GM23248 (cell line): Measurements from ENCODE around the gene RSAD1. TPM values are rescaled to one million over a fixed set of nuclear protein-coding genes. Genes with fewer than 3 reads are reported as not detected.
A peak's percentile ranks its signal among the peaks of the same experiment; 100 is the strongest.

Source experiments
- DNase-seq: peaks from one replicate; pipeline ENCODE4 v3.0.0-alpha.2; 2015
- H2AFZ ChIP-seq: fragments of 200-600 bp; sonication (generic); 2 replicates; pipeline ENCODE4 v1.6.1; 2016; ENCODE audit warnings: antibody characterized with exemption
- H3F3A ChIP-seq: fragments of 200-600 bp; sonication (generic); 2 replicates; pipeline ENCODE4 v1.6.1; 2016; ENCODE audit warnings: mild to moderate bottlenecking, antibody characterized with exemption, mixed run types; ENCODE audit not compliant: insufficient read depth
- H3K27ac ChIP-seq: fragments of 200-600 bp; sonication (generic); 2 replicates; pipeline ENCODE4 v1.5.1; 2016; ENCODE audit warnings: mild to moderate bottlenecking
- H3K27me3 ChIP-seq: fragments of 200-600 bp; sonication (generic); replicated peaks from 2 replicates; pipeline ENCODE4 v1.6.1; 2016; ENCODE audit warnings: mild to moderate bottlenecking; ENCODE audit not compliant: insufficient read depth
- H3K36me3 ChIP-seq: fragments of 200-600 bp; sonication (generic); 2 replicates; pipeline ENCODE4 v1.6.1; 2016; ENCODE audit warnings: low read depth, mild to moderate bottlenecking
- H3K4me1 ChIP-seq: fragments of 200-600 bp; sonication (generic); 2 replicates; pipeline ENCODE4 v1.6.1; 2016; ENCODE audit warnings: mild to moderate bottlenecking; ENCODE audit not compliant: insufficient read depth
- H3K4me2 ChIP-seq: fragments of 200-600 bp; sonication (generic); one replicate; pipeline ENCODE4 v1.6.1; 2016; ENCODE audit warnings: mild to moderate bottlenecking; ENCODE audit not compliant: unreplicated experiment
- H3K4me3 ChIP-seq: fragments of 200-600 bp; sonication (generic); 2 replicates; pipeline ENCODE4 v1.5.1; 2016; ENCODE audit warnings: mild to moderate bottlenecking
- H3K79me2 ChIP-seq: fragments of 200-600 bp; sonication (generic); 2 replicates; pipeline ENCODE4 v1.6.1; 2016; ENCODE audit warnings: mild to moderate bottlenecking; ENCODE audit not compliant: insufficient read depth
- H3K9ac ChIP-seq: fragments of 200-600 bp; sonication (generic); 2 replicates; pipeline ENCODE4 v1.6.1; 2016; ENCODE audit warnings: mild to moderate bottlenecking
- H3K9me2 ChIP-seq: fragments of 200-600 bp; sonication (generic); 2 replicates; pipeline ENCODE4 v1.6.1; 2016; ENCODE audit warnings: mixed run types, mild to moderate bottlenecking, moderate library complexity; ENCODE audit not compliant: insufficient read depth
- H3K9me3 ChIP-seq: fragments of 200-600 bp; sonication (generic); one replicate; pipeline ENCODE4 v1.6.1; 2017; ENCODE audit warnings: low read depth
- H4K20me1 ChIP-seq: fragments of 200-600 bp; sonication (generic); 2 replicates; pipeline ENCODE4 v1.6.0; 2016; ENCODE audit not compliant: insufficient read depth
- EZH2 ChIP-seq: fragments of 200-600 bp; sonication (generic); IDR thresholded peaks from 2 replicates; pipeline ENCODE4 v1.6.1; 2018; ENCODE audit warnings: antibody characterized with exemption, mild to moderate bottlenecking; ENCODE audit not compliant: insufficient read depth, poor library complexity, severe bottlenecking
- EZH2phosphoT487 ChIP-seq: fragments of 200-600 bp; sonication (generic); IDR thresholded peaks from 2 replicates; pipeline ENCODE4 v1.6.1; 2018; ENCODE audit warnings: antibody characterized with exemption, moderate library complexity, mild to moderate bottlenecking, low read depth; ENCODE audit not compliant: insufficient read depth
- WGBS, 2 experiments: methylation state at CpG; one replicate each; pipeline ENCODE4 v1.1.6; 2015 to 2017; ENCODE audit warnings: low lambda C conversion rate in 2 of 2, low coverage in 1 of 2; ENCODE audit errors: missing lambda C conversion rate in 2 of 2; 5-methylcytosine and 5-hydroxymethylcytosine counted together
- in situ Hi-C: fragments of 300-500 bp; cut with MboI; formaldehyde crosslinking; loops from 2 replicates; pipeline ENCODE4 v1.15.0; 2020
- polyA plus RNA-seq: library from polyadenylated mRNA; unstranded; fragments of >200 nt; fragmentation: Nextera tagmentation; extraction: Ambion mirVana; gene quantifications from 2 replicates; pipeline ENCODE4 v1.2.1, GENCODE V29; 2016
- total RNA-seq: library from RNA; depleted of rRNA; stranded (reverse); fragments of >200 nt; shearing (Covaris generic); gene quantifications from 2 replicates; pipeline ENCODE4 v1.2.3, GENCODE V29; 2014

The RSAD1 gene
- total and polyA plus RNA-seq, 2 experiments from 2014 or later: 19.8 to 22.4 TPM

DNA sequence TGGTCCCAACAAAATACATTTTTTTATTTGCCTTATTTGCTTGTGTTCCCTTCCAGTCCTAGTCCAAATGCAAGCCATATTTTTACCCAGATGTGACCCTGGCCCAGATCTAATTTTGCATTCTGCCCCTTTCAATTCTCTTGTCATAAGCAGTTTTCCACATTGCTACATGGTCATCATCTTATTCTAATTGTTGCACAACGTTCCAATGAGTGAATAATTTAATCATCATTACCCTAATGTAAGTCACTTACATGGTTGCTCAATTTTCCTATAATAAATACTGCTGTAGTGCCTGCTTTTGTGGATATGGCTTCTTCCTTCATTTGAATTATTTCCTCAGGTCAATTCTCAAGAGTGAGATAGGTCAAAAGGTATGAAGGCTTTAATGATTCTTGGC lies 12.8 kb downstream of the RSAD1 start:
- H3K79me2 ChIP-seq: no peaks in the 10 kb centered on the region
- H2AFZ ChIP-seq: no peak overlapping the region
- no peak overlapping the region for H3K4me3 ChIP-seq
- no peak overlapping the region for H3K27ac ChIP-seq
- H3K4me2 ChIP-seq: no peak overlapping the region
- in situ Hi-C loops: loop anchor here (25.0 kb wide), 1 partner anchor 96 kb away; no protein-coding TSS in a partner anchor
- no peaks in the 10 kb centered on the region for H4K20me1 ChIP-seq
- DNase-seq: peak; percentile 40
- no peaks in the 10 kb centered on the region for H3K36me3 ChIP-seq
- TF ChIP-seq EZH2: no peak
- TF ChIP-seq EZH2phosphoT487: no peak
- 3 to 8% methylated on average over 1 of the region's 1 CpG for WGBS, 2 experiments
- no peaks in the 10 kb centered on the region for H3K9me2 ChIP-seq
- H3F3A ChIP-seq: no peaks in the 10 kb centered on the region
- no peak overlapping the region for H3K9ac ChIP-seq
- H3K4me1 ChIP-seq: peaks cover 13% of the 10 kb centered on the region
- H3K27me3 ChIP-seq: no peaks in the 10 kb centered on the region
- H3K9me3 ChIP-seq: no peaks in the 10 kb centered on the region

DNA sequence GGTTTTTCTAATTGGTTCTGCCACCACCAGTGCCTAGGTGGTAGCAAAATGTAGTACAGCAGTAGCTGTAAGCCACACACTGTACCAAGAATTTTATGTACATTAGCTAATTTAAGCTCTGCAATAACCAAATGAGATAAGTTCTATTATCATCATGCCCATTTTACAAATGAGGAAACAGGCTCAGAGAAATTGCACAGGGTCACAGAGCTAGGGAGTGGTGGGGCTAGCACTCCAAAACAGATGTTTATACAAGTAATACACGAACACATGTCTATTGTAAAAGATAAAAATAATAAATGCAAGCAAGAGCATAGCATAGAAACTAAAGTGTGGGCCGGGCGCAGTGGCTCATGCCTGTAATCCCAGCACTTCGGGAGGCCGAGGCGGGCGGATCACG lies 13.6 kb downstream of the RSAD1 start:
- in situ Hi-C loops: loop anchor here (25.0 kb wide), 1 partner anchor 95 kb away; no protein-coding TSS in a partner anchor
- H3K27ac ChIP-seq: no peak overlapping the region
- H3K79me2 ChIP-seq: no peaks in the 10 kb centered on the region
- no peak overlapping the region for H2AFZ ChIP-seq
- peaks cover 13% of the 10 kb centered on the region for H3K4me1 ChIP-seq
- no peaks in the 10 kb centered on the region for H3K9me2 ChIP-seq
- TF ChIP-seq EZH2phosphoT487: no peak
- no peak for TF ChIP-seq EZH2
- no peaks in the 10 kb centered on the region for H3K36me3 ChIP-seq
- WGBS, 2 experiments: 82 to 85% methylated on average over 8 of the region's 8 CpGs
- H3F3A ChIP-seq: no peaks in the 10 kb centered on the region
- no peaks in the 10 kb centered on the region for H3K9me3 ChIP-seq
- H3K4me2 ChIP-seq: no peak overlapping the region
- no peaks in the 10 kb centered on the region for H3K27me3 ChIP-seq
- H3K4me3 ChIP-seq: no peak overlapping the region
- H3K9ac ChIP-seq: no peak overlapping the region
- DNase-seq: no peak
- no peaks in the 10 kb centered on the region for H4K20me1 ChIP-seq

DNA sequence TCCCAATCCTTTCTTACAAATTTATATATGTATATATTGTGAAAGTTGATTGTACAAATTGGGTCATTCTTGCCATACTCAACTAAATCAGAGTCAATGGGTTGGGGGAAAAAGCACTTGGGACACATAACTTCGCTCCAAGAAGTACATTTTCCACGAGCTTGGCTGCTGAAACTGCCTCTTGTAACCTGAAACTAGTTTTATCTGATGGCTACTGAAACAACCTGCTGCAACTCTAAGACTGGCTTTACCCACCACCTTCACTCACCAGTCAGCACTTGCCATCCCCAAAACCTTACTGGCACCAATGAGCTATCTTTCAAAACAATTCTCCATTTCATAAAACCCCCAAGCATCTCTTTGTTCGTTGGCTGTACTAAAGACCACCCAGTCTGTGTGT lies 15.1 kb downstream of the RSAD1 start:
- H3K9ac ChIP-seq: no peak overlapping the region
- peaks cover 8% of the 10 kb centered on the region; the same call in 1 of the 2 replicates for H3K4me1 ChIP-seq
- H3K4me2 ChIP-seq: no peak overlapping the region
- H2AFZ ChIP-seq: no peak overlapping the region
- H4K20me1 ChIP-seq: no peaks in the 10 kb centered on the region
- no peaks in the 10 kb centered on the region for H3K79me2 ChIP-seq
- no peak for TF ChIP-seq EZH2phosphoT487
- TF ChIP-seq EZH2: no peak
- no peaks in the 10 kb centered on the region for H3K9me3 ChIP-seq
- no peak overlapping the region for H3K4me3 ChIP-seq
- WGBS, 2 experiments: 50 to 54% methylated on average over 3 of the region's 3 CpGs
- H3F3A ChIP-seq: no peaks in the 10 kb centered on the region
- DNase-seq: no peak
- H3K27me3 ChIP-seq: no peaks in the 10 kb centered on the region
- in situ Hi-C loops: loop anchor here (25.0 kb wide), 1 partner anchor 94 kb away; no protein-coding TSS in a partner anchor
- no peaks in the 10 kb centered on the region for H3K9me2 ChIP-seq
- no peaks in the 10 kb centered on the region for H3K36me3 ChIP-seq
- H3K27ac ChIP-seq: no peak overlapping the region

DNA sequence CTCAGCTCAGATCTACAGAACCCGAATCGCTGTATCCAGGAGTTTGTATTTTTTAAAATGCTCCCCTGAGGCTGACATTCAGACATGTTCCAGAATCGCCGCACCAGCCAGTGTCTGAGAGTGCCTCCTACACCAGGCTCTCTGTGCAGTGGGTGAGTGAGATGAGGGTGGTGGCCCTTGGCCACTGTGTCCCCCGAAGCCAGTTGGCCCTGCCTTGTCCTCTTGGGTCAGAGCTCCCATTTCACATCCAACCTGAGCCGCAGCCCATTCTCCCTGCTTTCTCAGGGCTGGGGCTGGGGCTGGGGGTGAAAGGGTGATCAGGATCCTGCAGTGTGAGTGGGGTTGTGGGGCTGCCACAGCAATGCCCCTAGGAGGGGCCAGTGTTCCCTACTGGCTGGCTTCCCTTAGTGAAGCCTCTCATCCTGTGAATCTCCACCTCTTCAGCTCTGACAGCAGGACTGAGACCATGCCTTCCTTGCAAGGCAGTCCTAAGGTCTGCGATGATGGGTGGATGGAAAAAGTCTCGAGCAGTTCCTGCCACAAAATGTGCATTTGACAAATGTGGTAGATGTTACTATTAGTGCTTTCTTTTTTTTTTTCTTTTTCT lies 16.7 kb downstream of the RSAD1 start:
- H3K4me2 ChIP-seq: no peak overlapping the region
- no peak overlapping the region for H2AFZ ChIP-seq
- H3K79me2 ChIP-seq: no peaks in the 10 kb centered on the region
- H4K20me1 ChIP-seq: no peaks in the 10 kb centered on the region
- no peaks in the 10 kb centered on the region for H3K27me3 ChIP-seq
- no peaks in the 10 kb centered on the region for H3F3A ChIP-seq
- H3K9ac ChIP-seq: no peak overlapping the region
- H3K9me3 ChIP-seq: no peaks in the 10 kb centered on the region
- TF ChIP-seq EZH2phosphoT487: no peak
- no peak for TF ChIP-seq EZH2
- WGBS, 2 experiments: 87 to 89% methylated on average over 8 of the region's 8 CpGs
- no peak overlapping the region for H3K27ac ChIP-seq
- in situ Hi-C loops: loop anchor here (25.0 kb wide), 1 partner anchor 92 kb away; no protein-coding TSS in a partner anchor
- H3K36me3 ChIP-seq: no peaks in the 10 kb centered on the region
- H3K4me3 ChIP-seq: no peak overlapping the region
- peaks cover 8% of the 10 kb centered on the region; the same call in 1 of the 2 replicates for H3K4me1 ChIP-seq
- DNase-seq: no peak
- no peaks in the 10 kb centered on the region for H3K9me2 ChIP-seq
